Vagina (tissue), 2 donors: ENCODE measurements around the gene NUP43.

Experiments
- CTCF ChIP-seq, 3 experiments: fragments of 450-650 bp in 2 of 3; fragments of 200-600 bp in 1 of 3; sonication (generic) in 1 of 3; IDR thresholded peaks; one replicate each; pipeline ENCODE4 v1.5.1; 2017 to 2019; ENCODE audit warnings: antibody characterized with exemption in 3 of 3, mild to moderate bottlenecking in 2 of 3, moderate library complexity in 2 of 3
- POLR2A ChIP-seq, 2 donors: fragments of 450-650 bp; IDR thresholded peaks; one replicate each; pipeline ENCODE4 v1.6.1; 2017; ENCODE audit warnings: antibody characterized with exemption in 2 of 2, mild to moderate bottlenecking in 2 of 2, moderate library complexity in 2 of 2

DNA sequence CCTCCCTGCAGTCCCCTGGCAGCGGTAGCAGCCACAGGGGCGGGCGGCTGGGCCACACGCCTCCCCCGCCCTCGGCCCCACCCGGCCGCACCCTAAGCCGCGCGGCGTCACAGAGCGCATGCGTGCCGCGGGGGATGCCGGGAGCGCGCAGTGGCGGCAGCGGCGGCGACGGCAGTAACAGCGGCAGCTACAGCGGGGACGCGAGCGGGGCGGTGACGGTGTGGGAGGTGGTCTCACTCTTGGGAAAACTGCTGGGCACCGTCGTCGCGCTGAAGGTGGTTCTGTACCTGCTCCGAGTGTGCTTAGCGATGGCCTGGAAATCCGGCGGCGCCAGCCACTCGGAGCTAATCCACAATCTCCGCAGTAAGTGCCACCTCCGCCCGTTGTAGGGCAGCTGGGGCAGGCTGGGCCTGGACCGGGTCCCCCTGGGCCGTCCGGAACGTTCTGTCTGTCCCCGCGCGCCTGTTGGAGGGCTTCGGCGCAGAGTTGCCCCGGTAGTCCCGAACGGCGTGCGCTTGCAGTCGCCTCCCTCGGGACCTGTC lies 3.3 kb upstream of the NUP43 start, which contains the start of gene PCMT1:
- TF ChIP-seq CTCF (IDR thresholded peaks at IDR 0.05) (no peak), POLR2A (IDR thresholded peaks at IDR 0.05) (peak in 1 of 2 donors; percentile 48)
